Activated naive CD8-positive, alpha-beta T cell (primary cell): ENCODE data around the gene EMCN.
"Not testable (repeated sequence)": the region's sequence is repeated elsewhere in the genome, so short reads cannot be mapped to it uniquely, and the experiment has no call there.

Experiments used
- H3K27ac Mint-ChIP-seq: one replicate; pipeline ENCODE4 v1.8.0; 2021; ENCODE audit warnings: mixed read lengths
- H3K27me3 Mint-ChIP-seq: one replicate; pipeline ENCODE4 v1.8.0; 2021; ENCODE audit warnings: mixed read lengths
- H3K36me3 Mint-ChIP-seq: one replicate; pipeline ENCODE4 v1.8.0; 2021; ENCODE audit warnings: mixed read lengths
- H3K4me1 Mint-ChIP-seq: one replicate; pipeline ENCODE4 v1.8.0; 2021; ENCODE audit warnings: low read depth, mixed read lengths
- H3K4me3 Mint-ChIP-seq: one replicate; pipeline ENCODE4 v1.8.0; 2021; ENCODE audit warnings: mild to moderate bottlenecking, mixed read lengths
- H3K9me3 Mint-ChIP-seq: one replicate; pipeline ENCODE4 v1.8.0; 2021; ENCODE audit warnings: low read depth, mixed read lengths

EMCN gene

GRCh38 chr4:100380401-100380800, 137.4 kb downstream of the EMCN start:
- not testable (repeated sequence) for H3K4me1 Mint-ChIP-seq, H3K9me3 Mint-ChIP-seq, H3K36me3 Mint-ChIP-seq, H3K4me3 Mint-ChIP-seq, H3K27me3 Mint-ChIP-seq, H3K27ac Mint-ChIP-seq

GRCh38 chr4:100379583-100380105, 138.2 kb downstream of the EMCN start:
- Mint-ChIP-seq H3K36me3 (no peaks in the 10 kb centered on the region), H3K27me3 (no peaks in the 10 kb centered on the region), H3K9me3 (no peaks in the 10 kb centered on the region), H3K4me3 (no peak overlapping the region), H3K4me1 (no peaks in the 10 kb centered on the region), H3K27ac (no peak overlapping the region)

- Mint-ChIP-seq H3K4me3 (no peak overlapping the region), H3K36me3 (no peaks in the 10 kb centered on the region), H3K9me3 (no peaks in the 10 kb centered on the region), H3K4me1 (no peaks in the 10 kb centered on the region), H3K27ac (no peak overlapping the region), H3K27me3 (no peaks in the 10 kb centered on the region)
Observed at GRCh38 chr4:100372432-100372831, 145.4 kb downstream of the EMCN start.

DNA sequence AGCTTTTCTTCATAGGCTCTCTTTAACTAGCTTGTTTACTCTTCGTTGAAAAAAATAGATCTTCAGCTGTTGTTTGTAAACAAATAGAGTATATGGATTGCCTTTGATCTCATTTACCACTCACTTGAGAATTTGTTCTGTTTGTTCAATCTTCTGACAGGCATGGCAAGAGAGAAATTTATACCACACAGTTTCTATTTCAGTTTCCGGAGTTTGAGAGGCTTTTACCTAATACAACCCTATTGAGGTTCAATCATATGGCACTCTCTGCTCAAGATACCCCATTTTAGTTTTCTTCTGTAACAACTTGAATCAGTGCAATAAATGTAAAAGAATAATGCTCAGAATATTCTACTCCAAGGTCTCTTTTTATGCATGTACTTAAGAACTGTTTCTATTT, 148.0 kb downstream of the EMCN start:
- Mint-ChIP-seq H3K9me3 (no peaks in the 10 kb centered on the region), H3K27me3 (no peaks in the 10 kb centered on the region), H3K27ac (no peak overlapping the region), H3K4me3 (no peak overlapping the region), H3K36me3 (no peaks in the 10 kb centered on the region), H3K4me1 (no peaks in the 10 kb centered on the region)

GRCh38 chr4:100367451-100367850, 150.4 kb downstream of the EMCN start:
- Mint-ChIP-seq H3K4me3 (no peak overlapping the region), H3K36me3 (no peaks in the 10 kb centered on the region), H3K4me1 (no peaks in the 10 kb centered on the region), H3K27ac (no peak overlapping the region), H3K9me3 (no peaks in the 10 kb centered on the region), H3K27me3 (no peaks in the 10 kb centered on the region)

DNA sequence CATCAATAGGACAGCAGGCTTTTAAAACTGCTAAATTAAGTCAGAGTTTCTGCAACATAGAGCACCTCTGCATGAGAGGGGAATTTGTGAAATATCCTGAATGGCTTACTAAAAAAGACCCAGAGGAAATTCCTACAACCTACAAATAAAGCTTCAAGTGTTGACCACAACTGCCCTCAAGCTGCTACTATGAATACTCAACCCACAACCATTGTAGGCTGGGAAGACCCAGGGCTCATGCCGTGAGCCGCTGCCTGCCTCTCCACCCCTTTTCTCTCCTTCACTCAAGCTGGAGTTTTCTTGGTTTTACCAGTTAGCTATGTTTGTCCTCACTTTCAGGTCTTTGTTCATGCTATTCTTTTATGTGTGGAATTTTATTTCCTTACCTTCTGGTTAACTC, 151.6 kb downstream of the EMCN start:
- no peak overlapping the region for H3K4me3 Mint-ChIP-seq
- H3K27me3 Mint-ChIP-seq = no peaks in the 10 kb centered on the region
- no peaks in the 10 kb centered on the region for H3K36me3 Mint-ChIP-seq
- no peak overlapping the region for H3K27ac Mint-ChIP-seq
- H3K4me1 Mint-ChIP-seq = no peaks in the 10 kb centered on the region
- H3K9me3 Mint-ChIP-seq = no peaks in the 10 kb centered on the region

DNA sequence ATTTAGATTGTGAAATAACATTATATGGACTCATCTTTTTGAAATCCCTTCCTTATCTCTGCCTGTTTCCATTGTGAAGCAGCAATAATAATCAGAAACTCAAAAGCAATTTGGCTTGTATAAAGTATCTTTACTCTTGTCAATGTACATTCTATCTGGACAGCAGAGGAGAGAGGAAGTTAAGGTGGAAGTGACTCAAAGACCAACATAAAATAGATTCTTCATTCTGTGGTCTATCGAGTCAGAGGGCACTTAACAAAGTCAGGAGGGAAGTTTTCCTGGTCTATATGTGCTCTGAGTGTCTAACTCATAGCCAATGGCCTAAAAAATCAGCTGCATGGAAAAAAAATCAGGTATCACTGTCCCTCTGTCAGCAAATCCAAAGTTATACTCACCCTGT, 155.5 kb downstream of the EMCN start:
- H3K36me3 Mint-ChIP-seq = peaks cover 3% of the 10 kb centered on the region
- no peaks in the 10 kb centered on the region for H3K4me1 Mint-ChIP-seq
- no peak overlapping the region for H3K27ac Mint-ChIP-seq
- peaks cover 2% of the 10 kb centered on the region for H3K27me3 Mint-ChIP-seq
- H3K9me3 Mint-ChIP-seq = peaks cover 3% of the 10 kb centered on the region
- no peak overlapping the region for H3K4me3 Mint-ChIP-seq

DNA sequence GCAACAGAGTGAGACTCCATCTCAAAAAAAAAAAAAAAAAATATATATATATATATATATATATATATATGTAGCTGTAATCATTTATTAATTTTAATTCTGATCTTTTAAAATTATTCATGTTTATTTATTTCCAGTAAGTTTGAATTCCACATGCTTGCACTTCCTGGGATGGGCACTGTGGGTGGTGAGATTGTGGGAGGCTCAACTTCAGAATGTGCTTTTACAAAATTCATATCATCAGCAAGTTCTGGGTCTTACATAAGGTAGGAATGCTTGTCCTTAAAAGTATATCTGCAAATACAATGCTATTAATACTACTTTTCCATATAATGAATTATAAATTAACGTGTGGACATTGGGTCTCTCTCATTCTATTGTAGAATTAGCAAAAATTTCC, 156.5 kb downstream of the EMCN start:
- Mint-ChIP-seq H3K4me3 (no peak overlapping the region), H3K36me3 (peaks cover 3% of the 10 kb centered on the region), H3K4me1 (no peaks in the 10 kb centered on the region), H3K9me3 (peaks cover 5% of the 10 kb centered on the region), H3K27ac (no peak overlapping the region), H3K27me3 (peaks cover 2% of the 10 kb centered on the region)

DNA sequence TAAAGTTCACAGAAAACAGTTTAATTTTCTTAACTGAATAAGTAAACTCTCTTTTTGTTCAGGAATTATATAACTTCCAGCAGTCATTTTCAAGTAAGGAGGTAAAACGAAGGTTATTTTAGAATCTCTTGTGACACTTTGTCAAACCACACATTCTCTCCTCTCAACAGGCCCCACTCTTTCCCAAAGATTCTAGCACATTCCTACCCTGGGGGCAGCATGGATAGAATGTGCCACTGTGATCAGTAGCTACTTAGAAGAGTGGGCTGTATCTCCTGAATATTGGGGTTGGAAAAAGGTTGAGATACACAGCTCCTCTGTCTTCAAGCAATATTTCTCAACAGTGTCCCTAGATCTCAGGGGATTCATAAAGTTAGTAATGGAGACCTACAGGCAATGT, 157.6 kb downstream of the EMCN start:
- H3K9me3 Mint-ChIP-seq = peaks cover 5% of the 10 kb centered on the region
- no peaks in the 10 kb centered on the region for H3K4me1 Mint-ChIP-seq
- no peak overlapping the region for H3K4me3 Mint-ChIP-seq
- H3K27ac Mint-ChIP-seq = no peak overlapping the region
- peaks cover 3% of the 10 kb centered on the region for H3K36me3 Mint-ChIP-seq
- H3K27me3 Mint-ChIP-seq = peaks cover 2% of the 10 kb centered on the region

GRCh38 chr4:100359441-100359840, 158.4 kb downstream of the EMCN start:
- Mint-ChIP-seq H3K36me3 (peaks cover 3% of the 10 kb centered on the region), H3K27ac (no peak overlapping the region), H3K9me3 (peaks cover 5% of the 10 kb centered on the region), H3K27me3 (peaks cover 2% of the 10 kb centered on the region), H3K4me1 (no peaks in the 10 kb centered on the region), H3K4me3 (no peak overlapping the region)

- Mint-ChIP-seq H3K4me1 (no peaks in the 10 kb centered on the region), H3K27ac (no peak overlapping the region), H3K9me3 (peaks cover 5% of the 10 kb centered on the region), H3K27me3 (peaks cover 2% of the 10 kb centered on the region), H3K36me3 (peaks cover 3% of the 10 kb centered on the region), H3K4me3 (no peak overlapping the region)
Observed at GRCh38 chr4:100357542-100357941, 160.3 kb downstream of the EMCN start.

DNA sequence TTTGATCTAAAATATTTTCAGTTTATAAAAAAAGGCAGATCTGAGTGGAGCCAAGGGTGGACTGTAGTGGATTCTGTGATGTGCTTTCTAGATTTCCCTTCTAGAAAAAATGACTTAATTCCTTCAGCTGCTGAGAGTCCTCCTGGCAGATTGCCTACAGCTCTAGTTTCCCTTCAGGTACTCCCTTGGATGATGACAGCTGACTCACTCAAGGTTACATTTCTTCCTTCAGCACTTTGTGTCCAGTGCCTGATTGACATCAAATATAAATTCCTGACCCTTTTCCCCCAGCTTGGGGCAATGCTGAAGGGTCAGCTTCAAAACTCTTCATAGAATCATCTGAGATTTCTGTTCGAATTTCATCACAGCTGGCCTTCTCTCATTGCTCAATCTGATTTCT, 161.7 kb downstream of the EMCN start:
- H3K4me1 Mint-ChIP-seq = no peaks in the 10 kb centered on the region
- peaks cover 2% of the 10 kb centered on the region for H3K27me3 Mint-ChIP-seq
- H3K4me3 Mint-ChIP-seq = no peak overlapping the region
- peaks cover 10% of the 10 kb centered on the region for H3K9me3 Mint-ChIP-seq
- H3K27ac Mint-ChIP-seq = no peak overlapping the region
- peaks cover 3% of the 10 kb centered on the region for H3K36me3 Mint-ChIP-seq

- H3K4me1 Mint-ChIP-seq, H3K36me3 Mint-ChIP-seq, H3K27me3 Mint-ChIP-seq, H3K9me3 Mint-ChIP-seq, H3K27ac Mint-ChIP-seq, H3K4me3 Mint-ChIP-seq: not testable (repeated sequence)
Observed at GRCh38 chr4:100352352-100352751, 165.5 kb downstream of the EMCN start.

DNA sequence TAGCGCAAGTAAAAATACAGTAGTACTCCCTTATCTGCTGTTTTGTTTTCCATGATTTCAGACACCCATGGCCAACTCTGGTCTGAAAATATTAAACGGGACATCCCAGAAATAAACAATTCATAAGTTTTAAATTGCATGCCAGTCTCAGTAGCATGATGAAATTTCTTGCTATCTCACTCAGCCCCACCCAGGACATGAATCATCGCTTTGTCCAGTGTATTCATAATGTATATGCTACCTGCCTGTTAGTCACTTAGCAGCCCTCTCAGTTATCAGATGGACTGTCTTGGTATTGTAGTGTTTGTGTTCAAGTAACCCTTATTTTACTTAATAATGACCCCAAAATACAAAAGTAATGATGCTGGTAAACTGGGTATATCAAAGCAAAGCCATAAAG, 169.3 kb downstream of the EMCN start:
- no peak overlapping the region for H3K27ac Mint-ChIP-seq
- no peaks in the 10 kb centered on the region for H3K4me1 Mint-ChIP-seq
- no peaks in the 10 kb centered on the region for H3K36me3 Mint-ChIP-seq
- no peak overlapping the region for H3K4me3 Mint-ChIP-seq
- peaks cover 4% of the 10 kb centered on the region for H3K9me3 Mint-ChIP-seq
- peaks cover 2% of the 10 kb centered on the region for H3K27me3 Mint-ChIP-seq

DNA sequence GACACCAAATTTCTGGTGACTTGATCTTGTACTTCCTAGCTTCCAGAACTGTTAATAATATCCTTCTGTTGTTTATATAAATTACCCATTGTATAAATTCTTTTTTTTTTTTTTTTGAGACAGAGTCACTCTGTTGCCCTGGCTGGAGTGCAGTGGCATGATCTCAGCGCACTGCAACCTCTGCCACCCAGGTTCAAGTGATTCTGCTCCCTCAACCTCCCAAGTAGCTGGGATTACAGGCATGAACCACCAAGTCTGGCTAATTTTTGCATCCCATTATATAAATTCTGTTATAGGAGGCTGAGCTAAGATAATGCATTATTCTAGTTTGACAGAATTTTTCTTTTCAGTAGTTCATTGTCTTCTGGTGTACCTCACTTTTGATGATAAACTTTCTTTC, 170.6 kb downstream of the EMCN start:
- H3K27ac Mint-ChIP-seq = no peak overlapping the region
- no peaks in the 10 kb centered on the region for H3K4me1 Mint-ChIP-seq
- peaks cover 4% of the 10 kb centered on the region for H3K9me3 Mint-ChIP-seq

DNA sequence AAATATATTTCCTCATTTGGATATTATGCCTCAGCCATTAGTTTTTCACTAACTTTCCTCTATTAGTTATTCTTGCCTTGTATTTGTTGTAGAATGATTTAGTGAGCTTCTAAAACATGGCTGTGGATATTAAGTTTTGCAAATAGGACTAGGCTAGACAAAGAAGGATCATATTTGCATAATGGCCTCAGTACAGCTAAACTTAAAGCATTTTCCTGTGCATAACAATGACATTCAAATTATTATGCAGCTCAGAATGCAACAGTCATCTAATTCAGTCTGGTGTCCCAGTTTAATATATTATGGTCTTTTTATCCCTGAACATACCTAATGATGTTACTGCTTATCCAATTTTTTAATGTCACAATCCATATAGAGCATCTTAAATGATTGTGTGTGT, 172.2 kb downstream of the EMCN start:
- Mint-ChIP-seq H3K27ac (no peak overlapping the region), H3K4me1 (no peaks in the 10 kb centered on the region), H3K36me3 (no peaks in the 10 kb centered on the region), H3K4me3 (no peak overlapping the region), H3K27me3 (peaks cover 1% of the 10 kb centered on the region), H3K9me3 (no peaks in the 10 kb centered on the region)

More for the DNA sequence above, 170.6 kb downstream of the EMCN start:
- Mint-ChIP-seq H3K27me3 (peaks cover 2% of the 10 kb centered on the region), H3K4me3 (no peak overlapping the region), H3K36me3 (no peaks in the 10 kb centered on the region)
